HG03103 (cell line): ENCODE results near the gene ATXN2.
"Not testable (repeated sequence)": the region's sequence is repeated elsewhere in the genome, so short reads cannot be mapped to it uniquely, and the experiment has no call there.

Source experiments
- ATAC-seq: cut with Tn5 transposase; IDR thresholded peaks from one replicate; pipeline ENCODE4 v1.9.1; 2021; ENCODE audit warnings: low read depth; ENCODE audit not compliant: unreplicated experiment

The ATXN2 gene

DNA sequence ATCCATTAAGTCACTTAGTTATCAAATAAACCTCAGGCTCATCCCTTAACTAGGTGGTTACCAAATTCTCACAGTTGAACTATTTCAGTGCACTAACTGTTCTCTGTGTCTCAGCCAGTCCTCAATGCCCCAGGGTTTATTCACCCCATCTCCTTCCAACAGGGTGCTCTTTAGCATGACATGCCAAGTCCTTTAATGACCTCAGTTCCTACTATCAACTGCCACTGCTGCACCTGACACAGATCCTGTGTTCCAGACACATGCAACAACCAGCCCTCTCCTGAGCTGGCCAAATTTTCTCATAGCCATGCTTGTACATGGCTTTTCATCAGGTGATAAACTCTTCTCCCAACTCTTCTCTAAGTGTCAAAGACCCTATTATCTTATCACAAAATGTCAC lies 80.0 kb downstream of the ATXN2 start:
- no peak for ATAC-seq

DNA sequence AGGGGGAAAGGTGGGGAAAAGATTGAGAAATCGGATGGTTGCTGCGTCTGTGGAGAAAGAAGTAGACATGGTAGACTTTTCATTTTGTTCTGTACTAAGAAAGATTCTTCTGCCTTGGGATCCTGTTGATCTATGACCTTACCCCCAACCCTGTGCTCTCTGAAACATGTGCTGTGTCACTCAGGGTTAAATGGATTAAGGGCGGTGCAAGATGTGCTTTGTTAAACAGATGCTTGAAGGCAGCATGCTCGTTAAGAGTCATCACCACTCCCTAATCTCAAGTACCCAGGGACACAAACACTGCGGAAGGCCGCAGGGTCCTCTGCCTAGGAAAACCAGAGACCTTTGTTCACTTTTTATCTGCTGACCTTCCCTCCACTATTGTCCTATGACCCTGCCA lies 91.4 kb downstream of the ATXN2 start:
- not testable (repeated sequence) for ATAC-seq

DNA sequence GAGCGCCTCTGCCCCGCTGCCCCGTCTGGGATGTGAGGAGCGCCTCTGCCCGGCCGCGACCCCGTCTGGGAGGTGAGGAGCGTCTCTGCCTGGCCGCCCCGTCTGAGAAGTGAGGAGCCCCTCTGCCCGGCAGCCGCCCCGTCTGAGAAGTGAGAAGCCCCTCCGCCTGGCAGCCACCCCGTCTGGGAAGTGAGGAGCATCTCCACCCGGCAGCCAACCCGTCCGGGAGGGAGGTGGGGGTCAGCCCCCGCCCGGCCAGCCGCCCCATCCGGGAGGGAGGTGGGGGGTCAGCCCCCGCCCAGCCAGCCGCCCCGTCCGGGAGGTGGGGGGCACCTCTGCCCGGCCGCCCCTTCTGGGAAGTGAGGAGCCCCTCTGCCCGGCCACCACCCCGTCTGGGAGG lies 91.9 kb downstream of the ATXN2 start:
- not testable (repeated sequence) for ATAC-seq

DNA sequence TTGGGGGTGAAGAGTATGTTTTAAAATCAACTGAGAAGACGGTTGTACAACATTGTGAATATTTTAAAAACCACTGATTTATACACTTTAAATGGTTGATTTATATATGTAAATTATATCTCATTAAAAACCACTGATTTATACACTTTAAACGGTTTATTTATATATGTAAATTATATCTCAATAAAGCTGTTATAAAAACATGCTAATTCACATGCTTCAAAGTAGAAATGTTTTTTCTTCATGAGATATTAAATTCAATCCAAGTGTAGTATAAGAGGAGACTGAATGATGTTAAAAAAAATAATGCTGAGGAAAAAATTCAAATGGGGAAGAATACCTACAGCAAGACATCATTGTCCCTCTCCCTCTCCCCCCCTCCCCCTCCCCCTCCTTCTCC lies 92.9 kb downstream of the ATXN2 start:
- no peak for ATAC-seq

DNA sequence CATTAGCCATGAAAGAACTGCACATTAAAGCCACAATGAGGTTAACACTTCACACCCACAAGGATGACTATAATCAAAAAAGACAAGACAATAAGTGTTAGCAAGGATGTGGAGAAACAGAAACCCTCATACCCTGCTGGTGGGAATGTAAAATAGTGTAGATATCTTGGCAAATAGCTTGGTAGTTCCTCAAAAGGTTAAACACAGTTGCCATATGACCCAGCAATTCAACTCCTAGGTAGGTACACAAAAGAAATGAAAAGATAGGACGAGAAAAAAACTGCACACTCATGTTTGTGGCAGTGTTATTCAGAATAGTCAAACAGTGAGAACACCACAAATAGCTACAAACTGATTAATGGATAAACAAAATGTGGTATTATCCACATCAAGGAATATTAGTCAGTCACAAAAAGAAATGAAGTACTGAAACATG lies 93.5 kb downstream of the ATXN2 start:
- no peak for ATAC-seq

DNA sequence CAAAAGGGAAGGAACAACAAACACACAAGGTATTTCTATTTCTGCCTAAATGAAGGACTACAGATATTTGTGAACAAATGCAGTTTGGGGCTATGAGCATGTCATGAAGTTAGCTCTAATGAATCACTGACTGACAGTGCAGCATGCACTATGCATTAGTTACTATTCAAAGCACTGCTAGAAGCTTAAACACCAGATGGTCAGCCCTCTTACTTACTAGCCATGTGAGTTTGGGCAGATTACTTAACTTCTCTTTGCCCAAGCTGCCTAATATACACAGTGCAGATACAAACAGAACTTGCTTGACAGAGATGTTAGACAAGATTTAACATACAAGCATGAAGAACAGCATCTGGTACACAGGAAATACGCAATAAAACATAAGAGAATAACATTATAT lies 96.0 kb downstream of the ATXN2 start:
- no peak for ATAC-seq

DNA sequence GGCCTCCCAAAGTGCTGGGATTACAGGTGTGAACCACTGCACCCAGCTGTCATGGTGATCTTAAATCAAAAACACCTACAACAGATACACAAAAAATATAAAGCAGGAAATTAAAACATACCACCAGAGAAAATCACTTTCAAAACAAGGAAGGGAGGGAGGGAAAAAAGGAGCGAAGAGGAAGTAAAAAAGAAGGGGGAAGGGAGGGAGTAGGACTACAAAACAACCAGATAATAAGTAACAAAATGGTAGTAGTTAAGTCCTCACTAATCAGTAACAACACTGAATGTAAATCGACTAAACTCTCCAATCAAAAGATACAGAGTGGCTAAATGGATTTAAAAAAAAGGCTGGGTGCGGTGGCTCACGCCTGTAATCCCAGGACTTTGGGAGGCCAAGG lies 104.4 kb downstream of the ATXN2 start:
- ATAC-seq = no peak

DNA sequence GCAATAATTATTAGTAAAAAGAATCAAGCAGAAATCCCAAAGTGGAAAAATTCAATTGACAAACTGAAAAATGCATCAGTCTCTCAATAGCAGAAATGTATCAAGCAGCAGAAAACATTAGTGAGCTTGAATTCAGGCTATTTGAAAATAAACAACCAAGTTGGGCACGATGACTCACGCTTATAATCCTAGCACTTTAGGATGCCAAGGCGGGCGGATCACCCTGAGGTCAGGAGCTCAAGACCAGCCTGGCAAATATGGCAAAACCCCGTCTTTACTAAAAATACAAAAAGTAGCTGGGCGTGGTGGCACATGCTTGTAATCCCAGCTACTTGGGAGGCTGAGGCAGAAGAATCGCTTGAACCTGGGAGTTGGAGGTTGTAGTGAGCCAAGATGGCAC lies 106.1 kb downstream of the ATXN2 start:
- not testable (repeated sequence) for ATAC-seq

DNA sequence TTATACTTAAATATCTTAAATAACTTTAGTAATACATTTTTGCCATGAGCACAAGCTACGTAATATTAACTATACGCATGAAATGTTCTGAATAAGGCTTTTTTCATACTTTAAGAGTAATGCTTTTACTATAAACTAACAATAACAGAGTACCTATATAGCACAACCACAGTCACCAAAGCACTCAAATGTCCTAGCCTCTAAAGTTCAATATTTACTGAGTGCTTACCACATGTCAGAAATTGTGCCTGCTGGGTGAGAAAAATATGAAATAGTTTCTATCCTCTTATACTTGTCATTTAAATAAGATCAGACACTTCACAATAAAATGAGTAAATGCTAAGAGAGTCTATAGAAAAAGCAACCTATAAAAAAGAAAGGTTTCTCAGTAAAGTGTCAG lies 110.3 kb downstream of the ATXN2 start:
- ATAC-seq = no peak

DNA sequence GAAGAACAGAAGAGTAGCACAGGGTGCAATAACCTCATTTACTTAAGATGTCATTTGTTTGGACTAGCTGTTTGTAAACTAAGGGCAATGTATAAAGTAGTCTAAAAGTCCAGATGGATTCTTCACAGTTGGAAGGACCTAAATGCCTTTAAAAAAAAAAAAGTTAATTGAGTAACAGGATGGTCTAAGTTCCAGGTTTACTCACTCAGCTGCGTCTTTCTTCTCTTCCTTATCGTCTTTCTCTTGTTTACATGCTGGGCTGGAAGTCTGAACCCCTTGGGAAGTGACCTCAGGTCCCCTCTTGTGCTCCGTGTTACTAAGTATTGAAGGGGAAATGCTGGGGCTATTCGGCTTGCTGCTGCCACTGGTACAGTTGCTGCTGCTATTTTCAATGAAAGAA lies 110.8 kb downstream of the ATXN2 start:
- ATAC-seq = no peak

DNA sequence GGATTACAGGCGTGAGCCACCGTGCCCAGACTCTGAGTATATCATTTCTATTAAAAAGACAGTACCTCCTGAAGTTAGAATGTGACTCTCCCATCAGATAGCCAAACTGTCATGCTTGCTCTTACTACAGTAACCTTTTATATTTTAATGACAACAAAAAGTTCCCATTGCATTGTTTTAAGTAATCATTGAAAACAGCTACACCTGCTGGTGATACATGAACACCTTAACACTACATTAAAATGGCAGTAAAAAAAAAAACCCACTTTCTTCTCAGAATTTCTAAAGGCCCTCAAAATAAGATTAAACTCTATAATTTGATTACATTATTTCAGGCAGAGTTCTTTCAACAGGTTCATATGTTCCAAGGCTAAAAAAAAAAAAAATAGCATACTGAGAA lies 116.7 kb downstream of the ATXN2 start:
- no peak for ATAC-seq

DNA sequence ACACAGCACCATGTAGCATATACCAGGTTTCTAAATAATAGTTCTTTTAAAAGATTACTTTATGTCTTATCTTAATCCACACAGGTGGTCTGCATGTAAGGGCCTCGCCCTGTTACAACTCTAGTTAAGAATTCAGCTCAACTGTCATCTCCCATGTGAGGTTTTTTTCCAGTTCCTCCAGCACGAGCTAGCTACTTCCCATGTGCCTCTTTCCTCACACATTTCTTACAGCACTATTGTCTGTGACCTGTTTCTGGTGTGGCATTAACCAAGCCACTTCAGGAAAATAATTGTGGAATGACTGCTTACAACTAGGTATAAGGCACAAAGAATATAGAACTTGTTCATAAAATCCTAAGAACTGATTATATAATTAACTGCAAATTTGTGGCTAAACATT lies 127.9 kb downstream of the ATXN2 start:
- ATAC-seq = no peak

DNA sequence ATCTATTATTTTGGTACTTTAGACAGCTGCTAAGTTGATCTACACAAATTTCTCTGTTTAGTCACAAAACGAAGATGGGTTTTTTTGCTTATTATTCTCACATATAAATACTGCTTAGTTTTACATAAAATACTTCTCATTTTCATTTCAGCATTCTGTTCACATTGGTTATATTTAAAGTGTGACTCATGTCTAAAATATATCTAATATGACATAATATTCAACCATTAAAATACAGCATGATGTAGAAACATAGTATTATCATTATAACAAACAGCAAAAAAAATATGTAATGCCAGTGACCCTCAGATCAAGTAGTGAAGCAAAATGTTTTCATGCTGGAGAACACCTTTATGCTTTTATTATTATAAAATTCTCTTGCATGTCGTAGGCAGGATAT lies 129.7 kb downstream of the ATXN2 start:
- no peak for ATAC-seq

DNA sequence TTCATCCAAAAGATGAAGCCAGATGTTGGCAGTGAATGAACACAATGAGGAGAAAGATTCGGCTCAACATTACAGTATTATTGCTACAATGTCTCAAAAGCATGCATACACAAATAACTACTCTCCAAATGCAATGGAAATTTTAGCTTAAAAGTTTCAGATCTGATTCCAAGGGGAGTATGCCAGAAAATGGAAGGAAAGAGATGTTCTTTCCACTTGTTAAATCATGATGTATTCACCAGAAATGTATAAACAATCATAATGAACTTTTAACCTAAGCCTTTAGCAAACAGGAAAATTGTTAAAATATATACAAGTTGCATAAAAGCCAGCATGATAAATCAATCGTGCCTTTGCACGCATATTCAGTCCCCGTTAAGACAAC lies 131.3 kb downstream of the ATXN2 start:
- no peak for ATAC-seq

DNA sequence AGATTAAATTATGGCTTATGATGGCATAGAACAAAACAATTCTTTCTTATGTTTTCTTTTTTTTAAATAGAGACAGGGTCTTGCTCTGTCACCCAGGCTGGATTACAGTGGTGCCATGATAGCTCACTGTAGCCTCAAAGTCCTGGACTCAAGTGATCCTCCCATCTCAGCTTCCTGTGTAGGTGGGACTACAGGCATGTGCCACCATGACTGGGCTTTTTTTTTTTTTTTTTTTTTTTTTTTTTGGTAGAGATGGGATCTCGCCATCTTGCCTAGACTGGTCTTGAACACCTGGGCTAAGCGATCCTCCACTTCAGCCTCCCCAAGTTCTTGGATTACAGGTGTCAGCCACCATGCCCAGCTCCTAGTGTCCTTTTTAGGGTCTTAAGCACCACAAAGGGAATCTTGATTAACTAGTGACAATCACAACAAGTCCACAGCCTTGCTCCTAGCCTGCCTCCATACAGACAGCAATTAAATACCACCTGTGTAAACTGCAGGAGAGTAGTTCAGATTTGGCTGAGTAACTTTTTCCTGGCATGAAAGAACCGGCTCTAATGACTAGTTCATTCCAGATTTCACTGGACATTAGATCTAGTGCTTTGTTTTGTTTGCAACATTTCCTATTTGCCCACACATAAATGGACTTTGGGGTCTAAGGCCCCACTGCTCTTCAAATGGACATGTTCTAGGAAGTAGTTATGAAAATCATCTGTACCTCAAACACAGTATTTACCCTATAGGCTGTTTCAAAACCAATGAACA lies 131.8 kb downstream of the ATXN2 start:
- ATAC-seq = no peak

DNA sequence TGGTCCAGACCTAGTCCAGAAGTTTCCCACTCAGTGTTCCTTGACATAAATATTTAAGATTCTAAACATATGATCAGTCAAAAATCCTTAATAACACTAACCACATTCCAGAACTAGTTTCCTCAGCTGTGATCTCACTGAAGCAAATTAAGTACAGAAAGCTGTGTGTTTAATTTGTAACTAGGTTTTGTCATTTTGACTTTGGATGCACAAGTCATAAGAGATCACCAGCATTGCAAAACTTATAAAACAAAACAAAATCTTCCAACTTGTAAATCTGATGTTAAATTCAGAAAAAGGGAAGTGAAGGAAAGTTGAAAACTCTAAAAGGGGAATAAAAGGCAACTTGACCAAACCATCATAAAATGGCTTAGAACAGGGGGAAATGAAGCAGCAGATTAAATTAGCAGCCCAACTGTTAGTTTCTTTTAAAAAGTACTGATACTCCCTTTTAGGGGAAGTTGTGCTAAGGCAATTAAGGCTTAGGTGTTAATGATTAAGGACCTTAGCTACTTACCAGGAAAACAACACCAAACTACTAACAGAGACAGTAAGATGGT lies 136.8 kb downstream of the ATXN2 start:
- no peak for ATAC-seq

DNA sequence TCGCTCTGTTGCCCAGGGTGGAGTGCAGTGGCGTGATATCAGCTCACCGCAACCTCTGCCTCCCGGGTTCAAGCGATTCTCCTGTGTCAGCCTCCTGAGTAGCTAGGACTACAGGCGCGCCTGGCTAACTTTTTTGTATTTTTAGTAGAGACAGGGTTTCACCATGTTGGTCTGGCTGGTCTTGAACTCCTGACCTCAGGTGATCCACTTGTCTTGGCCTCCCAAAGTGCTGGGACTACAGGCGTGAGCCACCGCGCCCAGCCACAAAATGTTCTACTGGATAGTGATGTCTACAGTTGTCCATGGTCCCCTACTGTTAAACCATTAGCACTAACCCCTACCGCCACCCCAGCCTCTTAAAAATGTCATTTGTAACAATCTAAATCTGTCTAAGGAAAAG lies 139.0 kb downstream of the ATXN2 start:
- ATAC-seq = not testable (repeated sequence)

DNA sequence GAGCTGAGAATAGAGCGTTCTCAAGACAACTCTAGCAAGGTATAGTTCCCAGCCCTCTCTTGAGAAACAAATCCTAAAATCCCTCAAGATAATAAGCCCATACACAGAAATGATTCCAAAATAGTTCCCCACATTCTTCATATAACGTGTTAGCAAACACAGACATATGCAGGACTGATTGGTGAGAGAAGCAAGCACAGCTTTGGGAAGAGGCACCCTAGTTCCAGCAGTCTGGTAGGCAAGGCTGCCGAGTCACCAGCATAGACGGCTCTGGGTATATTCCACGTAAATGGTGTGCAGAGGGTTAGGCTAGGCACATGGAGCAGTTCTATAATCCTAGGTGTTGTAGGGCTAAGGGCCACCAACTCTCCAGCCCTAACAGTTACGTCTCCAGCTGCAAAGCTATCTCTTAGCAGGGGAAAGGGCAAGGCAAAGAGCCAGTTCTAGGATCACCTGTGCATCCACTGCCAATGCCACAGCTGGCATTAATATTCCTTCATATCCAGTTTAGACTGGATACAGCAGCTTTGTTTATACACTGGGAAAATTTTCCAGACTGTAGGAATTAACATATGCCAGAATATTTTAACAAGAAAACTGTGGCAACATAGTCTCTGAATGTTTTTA lies 140.5 kb downstream of the ATXN2 start:
- ATAC-seq = no peak

DNA sequence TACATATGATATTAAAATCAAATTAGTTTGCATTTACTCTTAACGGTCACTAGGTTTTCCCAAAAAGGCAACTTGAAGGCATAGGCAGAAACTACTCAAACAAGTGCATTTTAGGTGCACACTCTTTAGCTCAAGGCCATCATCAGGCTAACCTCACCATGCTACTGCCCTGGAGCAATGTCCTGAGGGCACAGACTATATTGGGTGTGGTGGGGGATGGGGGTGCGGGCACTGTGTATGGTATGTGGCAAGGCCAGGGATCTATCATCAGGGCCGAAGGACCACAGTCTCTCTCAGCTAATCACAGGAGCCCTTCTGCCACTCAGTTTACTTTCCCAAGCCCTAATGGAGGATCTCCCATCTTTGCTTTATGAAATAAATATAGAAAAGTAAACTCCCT lies 141.5 kb downstream of the ATXN2 start:
- ATAC-seq = no peak

DNA sequence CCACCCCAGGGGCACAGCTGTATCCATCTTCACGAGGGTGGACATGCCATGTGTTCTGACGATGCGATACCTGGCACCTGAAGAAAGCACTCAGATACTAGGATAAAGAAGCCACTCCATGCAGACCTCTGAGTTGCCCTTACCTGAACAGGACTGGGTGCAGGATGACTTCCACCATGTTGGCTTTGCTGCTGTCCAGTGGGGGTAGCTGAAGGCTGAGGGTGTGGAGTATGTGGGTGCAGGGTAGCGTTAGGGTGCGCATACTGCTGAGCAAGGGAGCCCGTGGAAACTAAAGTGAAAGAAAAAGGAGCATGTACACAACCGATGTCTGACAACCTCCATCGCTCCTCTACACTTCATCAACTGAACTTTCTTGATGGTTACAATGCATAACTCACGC lies 142.0 kb downstream of the ATXN2 start:
- no peak for ATAC-seq

DNA sequence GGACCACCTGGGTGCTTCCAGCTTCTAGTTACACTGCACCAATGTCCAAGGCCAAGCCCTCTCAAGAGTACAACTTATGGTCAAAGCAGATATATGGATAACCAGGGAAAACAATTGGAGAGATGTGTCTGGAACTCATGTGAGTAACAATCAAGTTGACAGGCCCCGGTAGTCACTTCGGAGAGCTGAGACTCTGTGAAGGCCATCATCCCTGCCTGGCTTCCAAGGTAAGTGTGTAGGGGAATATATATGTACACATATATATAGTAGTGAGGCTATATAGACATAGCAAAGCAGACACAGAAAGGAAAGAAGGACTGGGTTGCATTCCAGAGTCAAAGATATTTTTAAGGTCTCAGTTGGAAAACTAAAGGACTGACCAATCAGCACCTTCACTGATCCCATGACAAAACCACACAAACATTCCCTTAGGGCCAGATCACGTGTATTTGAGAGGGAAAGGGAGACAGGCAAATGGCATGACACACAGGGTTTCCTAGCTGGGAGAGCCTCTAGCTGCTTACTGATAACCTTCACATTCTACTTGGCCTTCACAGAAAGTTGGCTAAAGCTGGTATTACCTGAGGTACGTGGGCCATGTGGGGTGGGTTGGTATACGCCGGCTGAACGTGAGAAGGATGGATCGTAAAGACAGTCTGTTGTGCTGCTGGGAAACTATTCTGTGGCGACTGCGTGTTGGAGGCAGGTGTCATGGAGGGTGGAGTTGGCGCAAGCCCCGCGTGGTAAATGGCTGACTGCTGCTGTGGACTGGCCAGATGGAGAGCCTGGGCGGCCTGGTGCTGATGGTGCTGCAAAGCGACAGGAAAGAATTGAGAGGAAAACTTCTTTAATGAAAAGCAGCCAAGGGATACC lies 143.4 kb downstream of the ATXN2 start:
- no peak for ATAC-seq
